AG10803 (cell line): ENCODE data around the gene KLHL26.
A peak's percentile ranks its signal among the peaks of the same experiment; 100 is the strongest.
"Not testable (repeated sequence)": the region's sequence is repeated elsewhere in the genome, so short reads cannot be mapped to it uniquely, and the experiment has no call there.

ENCODE experiments used
- DNase-seq: peaks from one replicate; pipeline ENCODE4 v3.0.0; 2010; ENCODE audit warnings: low read depth
- H3K4me3 ChIP-seq: 2 replicates; pipeline ENCODE4 v1.5.1; 2011; ENCODE audit warnings: mild to moderate bottlenecking, low read length, control low read depth
- CTCF ChIP-seq: conservative IDR thresholded peaks from 2 replicates; pipeline ENCODE4 v1.5.1; 2011; ENCODE audit warnings: mild to moderate bottlenecking, low read length, control low read depth, inconsistent platforms

KLHL26 gene

GRCh38 chr19:18595475-18595874 lies 41.4 kb upstream of the KLHL26 start:
- H3K4me3 ChIP-seq, result no peak overlapping the region
- TF ChIP-seq CTCF, result no peak
- DNase-seq, result no peak

GRCh38 chr19:18596752-18597157 lies 40.1 kb upstream of the KLHL26 start:
- DNase-seq, result peak; percentile 16
- no peak overlapping the region for H3K4me3 ChIP-seq
- TF ChIP-seq CTCF, result no peak

- DNase-seq, result no peak
- no peak for TF ChIP-seq CTCF
- no peak overlapping the region for H3K4me3 ChIP-seq
Observed at GRCh38 chr19:18597809-18598660, 38.8 kb upstream of the KLHL26 start.

GRCh38 chr19:18599485-18599884 lies 37.3 kb upstream of the KLHL26 start:
- no peak for DNase-seq
- no peak for TF ChIP-seq CTCF
- H3K4me3 ChIP-seq, result no peak overlapping the region

- not testable (repeated sequence) for DNase-seq, H3K4me3 ChIP-seq
Observed at GRCh38 chr19:18600692-18601397, 36.0 kb upstream of the KLHL26 start.

- no peak for DNase-seq
- H3K4me3 ChIP-seq, result no peak overlapping the region
- no peak for TF ChIP-seq CTCF
Observed at GRCh38 chr19:18601875-18602274, 35.0 kb upstream of the KLHL26 start.

GRCh38 chr19:18603255-18603957 lies 33.4 kb upstream of the KLHL26 start:
- TF ChIP-seq CTCF, result peak; percentile 49
- H3K4me3 ChIP-seq, result no peak overlapping the region
- peak; percentile 21 for DNase-seq
